ENCODE results near the gene TUBB4A.
A peak's percentile ranks its signal among the peaks of the same experiment; 100 is the strongest.

The TUBB4A gene

GRCh38 chr19:6491802-6492592 lies 10.1 kb downstream of the TUBB4A start:
- DNase-seq: no peak

- DNase-seq: no peak
Measured at GRCh38 chr19:6490134-6490533, 12.0 kb downstream of the TUBB4A start.

- DNase-seq: no peak
Measured at GRCh38 chr19:6489278-6490061, 12.6 kb downstream of the TUBB4A start.

DNA sequence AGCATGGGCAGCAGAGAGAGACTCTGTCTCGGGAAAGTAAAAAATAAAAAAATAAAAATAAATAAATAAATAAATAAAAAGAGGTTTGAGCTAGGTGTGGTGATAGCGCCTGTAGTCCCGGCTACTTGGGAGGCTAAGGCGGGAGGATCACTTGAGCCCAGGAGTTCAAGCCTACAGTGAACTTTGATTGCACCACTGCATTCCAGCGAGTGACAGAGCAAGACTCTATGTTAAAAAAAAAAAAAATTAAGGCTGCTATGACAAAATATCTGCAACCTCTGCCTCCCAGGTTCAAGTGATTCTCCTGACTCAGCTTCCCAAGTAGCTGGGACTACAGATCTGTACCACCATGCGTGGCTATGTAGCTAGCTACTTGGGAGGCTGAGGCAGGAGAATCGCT lies 17.3 kb downstream of the TUBB4A start:
- no peak for DNase-seq

- no peak for DNase-seq
Measured at GRCh38 chr19:6484230-6484629, 17.9 kb downstream of the TUBB4A start.

DNA sequence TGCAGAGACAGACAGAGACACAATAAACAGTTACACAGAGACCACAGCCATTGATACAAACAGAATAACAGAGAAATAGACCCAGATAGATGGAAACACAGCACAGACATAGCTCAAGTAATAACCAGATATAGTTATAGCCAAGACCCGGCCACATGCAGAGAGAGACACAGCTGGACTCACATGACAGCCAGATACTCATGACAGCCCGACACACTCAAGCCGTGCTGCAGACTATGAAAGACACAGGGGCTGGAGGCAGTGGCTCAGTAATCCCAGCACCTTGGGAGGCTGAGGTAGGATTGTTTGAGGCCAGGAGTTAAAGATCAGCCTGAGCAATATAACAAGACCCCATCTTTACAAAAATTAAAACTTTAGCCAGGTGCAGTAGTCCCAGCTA lies 18.9 kb downstream of the TUBB4A start:
- no peak for DNase-seq

DNA sequence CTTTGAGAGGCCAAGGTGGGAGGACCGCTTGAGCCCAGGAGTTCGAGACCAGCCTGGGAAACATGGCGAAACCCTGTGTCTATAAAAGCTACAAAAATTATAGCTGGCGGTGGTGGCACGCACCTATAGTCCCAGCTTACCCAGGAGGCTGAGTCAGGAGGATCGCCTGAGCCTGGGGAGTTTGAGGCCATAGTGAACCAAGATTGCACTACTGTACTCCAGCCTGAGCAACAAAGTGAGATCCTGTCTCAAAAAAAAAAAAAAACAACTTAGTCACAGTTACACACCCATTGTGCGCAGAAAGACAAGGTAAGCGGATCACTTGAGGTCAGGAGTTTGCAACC lies 19.8 kb downstream of the TUBB4A start:
- no peak for DNase-seq

GRCh38 chr19:6481541-6482342 lies 20.4 kb downstream of the TUBB4A start, which contains the start of gene DENND1C:
DENND1C (minus strand) TSS chr19:6481787; CDS start chr19:6481695, 92 bp downstream.
- DNase-seq: peak; percentile 65 to 72

DNA sequence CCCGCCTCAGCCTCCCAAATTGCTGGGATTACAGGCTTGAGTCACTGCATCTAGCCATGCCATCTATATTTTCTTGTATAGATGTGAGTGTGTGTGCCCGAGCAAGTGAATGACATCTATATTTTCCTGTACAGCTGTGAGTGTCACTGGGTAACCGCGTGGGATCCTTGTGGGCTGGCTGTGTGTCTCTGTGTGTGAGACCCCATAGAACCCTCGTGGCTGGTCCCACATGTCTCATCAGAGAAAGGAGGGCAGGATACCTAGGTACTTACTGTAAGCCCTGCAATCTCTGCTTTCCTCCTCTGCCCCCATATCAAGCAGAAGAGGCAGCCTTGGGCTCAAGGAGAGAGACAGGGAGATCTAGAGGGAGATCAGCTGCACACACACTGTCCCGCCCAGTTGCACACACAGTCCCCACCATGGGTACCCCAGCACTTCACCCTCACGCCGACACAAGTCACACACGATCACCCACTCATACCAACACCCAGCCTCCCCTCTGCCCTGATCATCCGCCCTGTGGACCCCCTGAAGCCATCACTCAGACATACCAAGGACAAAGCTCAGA lies 21.2 kb downstream of the TUBB4A start:
- DNase-seq: no peak

GRCh38 chr19:6479836-6480398 lies 22.2 kb downstream of the TUBB4A start:
- no peak for DNase-seq

- no peak for DNase-seq
Measured at GRCh38 chr19:6478815-6479214, 23.3 kb downstream of the TUBB4A start.

- no peak for DNase-seq
Measured at GRCh38 chr19:6476896-6477431, 25.1 kb downstream of the TUBB4A start.

DNA sequence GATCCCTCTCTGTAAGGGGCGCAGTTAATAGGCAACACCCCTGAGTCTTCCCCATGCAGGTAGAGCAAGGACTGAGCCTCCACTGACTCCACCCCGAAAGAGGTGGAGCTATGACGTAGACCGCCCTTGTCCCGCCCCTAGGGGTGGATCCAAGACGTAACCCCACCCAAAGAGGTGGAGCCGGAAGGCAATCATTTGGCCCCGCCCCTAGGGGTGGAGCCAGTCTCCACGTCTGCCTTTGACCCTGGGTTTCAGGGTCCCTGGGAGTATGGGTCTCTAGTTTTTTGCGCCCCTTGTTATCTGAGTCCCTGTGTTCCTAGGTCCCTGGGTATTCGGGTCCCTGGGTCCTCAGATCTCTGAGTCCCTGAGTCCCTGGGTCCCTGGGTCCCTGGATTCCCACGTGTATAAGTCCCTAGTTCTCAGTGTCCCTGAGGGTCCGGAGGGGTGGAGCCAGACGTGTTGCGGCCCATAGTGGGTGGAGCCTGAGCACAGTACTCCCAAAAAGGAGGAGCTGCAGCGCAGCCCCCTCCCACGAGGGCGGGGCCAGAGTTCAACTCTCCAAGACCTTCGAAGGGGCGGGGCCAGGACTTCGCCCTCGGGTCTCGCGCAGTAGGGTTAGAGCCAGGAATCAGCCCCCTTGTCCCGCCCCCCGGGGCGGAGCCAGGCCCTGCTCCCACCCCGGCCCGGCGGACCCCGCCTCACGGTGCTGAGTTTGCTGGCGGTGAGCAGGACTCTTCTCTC lies 25.8 kb downstream of the TUBB4A start:
- no peak for DNase-seq

- DNase-seq: no peak
Measured at GRCh38 chr19:6475321-6476108, 26.6 kb downstream of the TUBB4A start.

- no peak for DNase-seq
Measured at GRCh38 chr19:6473647-6474046, 28.5 kb downstream of the TUBB4A start.

GRCh38 chr19:6472713-6473112 lies 29.4 kb downstream of the TUBB4A start:
- DNase-seq: no peak

DNA sequence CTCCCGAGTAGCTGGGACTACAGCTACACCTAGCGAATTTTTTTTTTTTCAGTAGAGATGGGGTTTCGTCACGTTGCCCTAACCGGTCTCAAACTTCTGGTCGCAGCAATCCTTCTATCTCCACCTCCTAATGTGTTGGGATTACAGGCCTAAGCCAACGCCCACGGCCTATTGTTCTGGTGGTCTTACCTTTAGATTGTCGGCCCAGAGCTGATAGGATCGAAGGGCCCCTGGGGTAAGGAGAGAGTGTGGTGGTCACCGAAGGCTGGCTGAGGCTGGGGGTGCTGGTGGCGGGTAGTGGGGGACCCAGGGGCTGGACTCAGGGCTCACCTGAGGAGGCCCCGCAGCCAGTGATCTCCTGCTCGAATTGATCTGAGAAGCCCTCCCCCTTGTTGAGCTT lies 31.0 kb downstream of the TUBB4A start:
- no peak for DNase-seq

GRCh38 chr19:6470173-6470572 lies 31.9 kb downstream of the TUBB4A start:
- no peak for DNase-seq

GRCh38 chr19:6467384-6467783 lies 34.7 kb downstream of the TUBB4A start:
- DNase-seq: no peak

GRCh38 chr19:6466526-6467248 lies 35.4 kb downstream of the TUBB4A start:
- no peak for DNase-seq

All from Kasumi-1 (cell line).